OCI-LY7 (cell line): Measurements from ENCODE around the gene RGR. TPM values are rescaled to one million over a fixed set of nuclear protein-coding genes. Genes with fewer than 3 reads are reported as not detected.

Experiments
- BruUV-seq: library from RNA; stranded (reverse); fragments of 400-500 nt; replicated peaks from 2 replicates; lab custom pipeline; 2021; lab: Mats Ljungman, UMichigan
- CTCF ChIA-PET: fragments of 300-600 bp; sonication (Branson Sonifier 250); formaldehyde crosslinking; loops from one replicate; lab custom pipeline; 2022; ENCODE audit warnings: antibody characterized with exemption; ENCODE audit not compliant: unreplicated experiment; lab: Charles Lee
- POLR2A ChIA-PET: fragments of 300-600 bp; sonication (Branson Sonifier 250); formaldehyde crosslinking; loops from one replicate; lab custom pipeline; 2022; ENCODE audit warnings: antibody characterized with exemption; lab: Charles Lee
- DNase-seq: peaks from one replicate; pipeline ENCODE4 v3.0.0-alpha.2; 2015; ENCODE audit warnings: low spot score
- H2AFZ ChIP-seq: fragments of 200-600 bp; sonication (generic), shearing (Covaris generic); 2 replicates; pipeline ENCODE4 v1.6.1; 2014; ENCODE audit warnings: mild to moderate bottlenecking, antibody characterized with exemption, low read length, moderate library complexity
- H3K27ac ChIP-seq: fragments of 200-600 bp; sonication (generic); 2 replicates; pipeline ENCODE4 v1.5.1; 2014; ENCODE audit warnings: mixed run types, low read depth, mild to moderate bottlenecking, moderate library complexity, low read length, inconsistent platforms; ENCODE audit not compliant: poor library complexity, severe bottlenecking
- H3K36me3 ChIP-seq: fragments of 200-600 bp; sonication (generic); 2 replicates; pipeline ENCODE4 v1.6.1; 2014; ENCODE audit warnings: mild to moderate bottlenecking, antibody characterized with exemption, low read length, moderate library complexity, mixed read lengths; ENCODE audit not compliant: insufficient read depth
- H3K4me1 ChIP-seq: fragments of 200-600 bp; sonication (generic); 2 replicates; pipeline ENCODE4 v1.5.1; 2014; ENCODE audit warnings: mild to moderate bottlenecking, low read length; ENCODE audit not compliant: insufficient read depth, poor library complexity, severe bottlenecking
- H3K4me2 ChIP-seq: fragments of 200-600 bp; sonication (generic); 2 replicates; pipeline ENCODE4 v1.6.1; 2014; ENCODE audit warnings: mild to moderate bottlenecking, low read length
- H3K4me3 ChIP-seq: fragments of 200-600 bp; sonication (generic); 2 replicates; pipeline ENCODE4 v1.5.1; 2014; ENCODE audit warnings: mild to moderate bottlenecking, low read depth, low read length; ENCODE audit not compliant: poor library complexity, severe bottlenecking
- H3K79me2 ChIP-seq: fragments of 200-600 bp; sonication (generic); 2 replicates; pipeline ENCODE4 v1.6.1; 2016; ENCODE audit warnings: low read depth, mild to moderate bottlenecking, low read length, moderate library complexity, mixed read lengths; ENCODE audit not compliant: insufficient read depth
- H3K9me2 ChIP-seq: fragments of 200-600 bp; sonication (generic); 2 replicates; pipeline ENCODE4 v1.6.1; 2016; ENCODE audit warnings: mild to moderate bottlenecking, low read length, mixed read lengths; ENCODE audit not compliant: insufficient read depth
- H3K9me3 ChIP-seq: fragments of 200-600 bp; sonication (generic); 2 replicates; pipeline ENCODE4 v1.6.1; 2014; ENCODE audit warnings: mild to moderate bottlenecking, mixed run types, low read length, mixed read lengths
- H4K20me1 ChIP-seq: fragments of 200-600 bp; sonication (generic); 2 replicates; pipeline ENCODE4 v1.6.1; 2014; ENCODE audit warnings: mild to moderate bottlenecking, antibody characterized with exemption, low read length, moderate library complexity, mixed read lengths; ENCODE audit not compliant: insufficient read depth
- CTCF ChIP-seq: fragments of 200-600 bp; sonication (generic); conservative IDR thresholded peaks from 2 replicates; pipeline ENCODE4 v1.5.1; 2014; ENCODE audit warnings: mild to moderate bottlenecking, antibody characterized with exemption, low read length, moderate library complexity, mixed read lengths
- EZH2phosphoT487 ChIP-seq: fragments of 200-600 bp; sonication (generic); IDR thresholded peaks from 2 replicates; pipeline ENCODE4 v1.6.1; 2018; ENCODE audit warnings: low read depth, borderline replicate concordance, mild to moderate bottlenecking, mixed run types, antibody characterized with exemption, low read length, moderate library complexity, mixed read lengths
- intact Hi-C: fragments of 100-400 bp; cut with micrococcal nuclease; formaldehyde crosslinking; loops from one replicate; pipeline ENCODE4 v1.10.0; 2022; ENCODE audit not compliant: unreplicated experiment
- total RNA-seq, 2 experiments: library from RNA; depleted of rRNA in 1 of 2; stranded (reverse); fragments of >200 nt in 1 of 2; shearing (Covaris generic) in 1 of 2; gene quantifications; 2 replicates each; pipeline ENCODE4 v1.2.3, GENCODE V29; 2014 to 2022

Gene RGR
- total RNA-seq, 2 experiments from 2014 or later = not detected

DNA sequence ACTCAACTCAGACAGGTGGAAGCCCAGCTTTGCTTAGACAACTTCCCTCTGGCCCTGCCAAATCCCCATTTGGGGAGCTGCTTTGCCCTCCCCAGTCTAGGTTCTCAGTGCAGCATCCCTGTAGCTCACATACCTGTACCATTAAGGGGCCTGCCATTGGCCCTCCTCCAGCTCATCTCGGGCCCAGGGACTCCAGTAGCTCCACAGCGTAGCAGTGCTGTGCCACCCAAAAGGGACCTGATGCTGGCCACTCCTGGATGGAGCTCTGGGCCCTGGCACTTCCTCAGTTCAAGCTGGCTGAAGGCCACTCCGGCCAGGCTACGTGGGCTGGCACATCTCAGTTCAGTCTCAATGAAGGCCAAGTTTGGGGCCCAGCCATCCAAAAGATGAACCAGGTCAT is 10.9 kb upstream of the RGR start:
- Histone ChIP-seq H3K79me2 (no peaks in the 10 kb centered on the region), H3K9me2 (no peaks in the 10 kb centered on the region), H2AFZ (no peak overlapping the region), H3K9me3 (no peaks in the 10 kb centered on the region), H3K4me1 (no peaks in the 10 kb centered on the region), H3K27ac (no peak overlapping the region), H3K4me2 (no peak overlapping the region), H4K20me1 (no peaks in the 10 kb centered on the region), H3K4me3 (no peak overlapping the region), H3K36me3 (no peaks in the 10 kb centered on the region)
- no peak for DNase-seq
- ChIA-PET CTCF (no interaction called here), POLR2A (no interaction called here)
- intact Hi-C loops = no loop called here
- no TSS peak for BruUV-seq
- TF ChIP-seq CTCF = no peak

DNA sequence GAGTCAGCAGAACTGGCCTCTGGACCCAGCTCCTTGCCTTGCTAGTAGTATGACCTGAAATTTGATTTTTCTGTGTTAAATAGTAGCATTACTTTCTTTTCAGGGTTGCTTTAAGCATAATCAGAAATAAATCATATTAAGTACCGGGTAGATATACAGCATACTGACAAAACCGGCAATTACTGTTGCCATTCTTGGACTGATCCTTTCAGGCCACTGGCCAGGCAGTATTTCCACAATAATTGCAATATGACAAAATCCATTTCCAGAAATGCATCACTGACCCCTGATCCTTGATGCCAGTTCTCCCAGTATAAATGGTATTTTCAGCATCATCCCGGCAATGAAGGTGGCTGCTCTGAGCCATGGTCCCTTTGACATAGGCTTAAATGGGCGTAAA is 10.4 kb upstream of the RGR start:
- Histone ChIP-seq H3K36me3 (no peaks in the 10 kb centered on the region), H3K4me2 (no peak overlapping the region), H3K4me1 (no peaks in the 10 kb centered on the region), H3K9me2 (no peaks in the 10 kb centered on the region), H3K27ac (no peak overlapping the region), H4K20me1 (no peaks in the 10 kb centered on the region), H2AFZ (no peak overlapping the region), H3K79me2 (no peaks in the 10 kb centered on the region), H3K4me3 (no peak overlapping the region), H3K9me3 (no peaks in the 10 kb centered on the region)
- TF ChIP-seq EZH2phosphoT487 (no peak), CTCF (no peak)
- intact Hi-C loops = no loop called here
- ChIA-PET CTCF (no interaction called here), POLR2A (no interaction called here)
- BruUV-seq = no TSS peak
- no peak for DNase-seq

GRCh38 chr10:84235096-84235495 is 9.8 kb upstream of the RGR start:
- Histone ChIP-seq H3K9me3 (no peaks in the 10 kb centered on the region), H3K4me3 (no peak overlapping the region), H3K4me2 (no peak overlapping the region), H3K36me3 (no peaks in the 10 kb centered on the region), H3K4me1 (no peaks in the 10 kb centered on the region), H4K20me1 (no peaks in the 10 kb centered on the region), H3K79me2 (no peaks in the 10 kb centered on the region), H3K9me2 (no peaks in the 10 kb centered on the region), H3K27ac (no peak overlapping the region), H2AFZ (no peak overlapping the region)
- intact Hi-C loops = no loop called here
- TF ChIP-seq CTCF = no peak
- no peak for TF ChIP-seq EZH2phosphoT487
- no TSS peak for BruUV-seq
- no peak for DNase-seq
- ChIA-PET CTCF (no interaction called here), POLR2A (no interaction called here)
